RWPE2 (cell line): Measurements from ENCODE around the gene ERF.

Experiments
- ATAC-seq: fragments of 200-7000 bp; cut with Tn5 transposase; 3 replicates; pipeline ENCODE4 v1.9.1; 2021; ENCODE audit warnings: low read depth
- DNase-seq: peaks from one replicate; pipeline ENCODE4 v3.0.0-alpha.2; 2020; ENCODE audit warnings: low spot score
- H3K27ac ChIP-seq: fragments of 450-650 bp; 2 replicates; pipeline ENCODE4 v1.5.1; 2017; ENCODE audit warnings: mild to moderate bottlenecking; ENCODE audit not compliant: poor library complexity, severe bottlenecking
- H3K27me3 ChIP-seq: fragments of 250-450 bp; sonication (Bioruptor Pico); 2 replicates; pipeline ENCODE4 v1.5.1; 2021; ENCODE audit warnings: mild to moderate bottlenecking, moderate library complexity; ENCODE audit not compliant: insufficient read depth, poor library complexity, severe bottlenecking
- H3K36me3 ChIP-seq: fragments of 250-450 bp; sonication (Bioruptor Pico); 2 replicates; pipeline ENCODE4 v1.5.1; 2020; ENCODE audit warnings: low read depth, mild to moderate bottlenecking, moderate library complexity
- H3K4me1 ChIP-seq: fragments of 250-450 bp; sonication (Bioruptor Pico); 2 replicates; pipeline ENCODE4 v1.5.1; 2021; ENCODE audit warnings: mild to moderate bottlenecking, moderate library complexity; ENCODE audit not compliant: insufficient read depth, poor library complexity, severe bottlenecking
- H3K4me3 ChIP-seq: fragments of 250-450 bp; sonication (Bioruptor Pico); 2 replicates; pipeline ENCODE4 v1.5.1; 2021; ENCODE audit warnings: mild to moderate bottlenecking, moderate library complexity; ENCODE audit not compliant: severe bottlenecking
- H3K9me3 ChIP-seq: fragments of 250-450 bp; sonication (Bioruptor Pico); 2 replicates; pipeline ENCODE4 v1.5.1; 2021; ENCODE audit warnings: mild to moderate bottlenecking, moderate library complexity; ENCODE audit not compliant: severe bottlenecking
- CTCF ChIP-seq: fragments of 450-650 bp; IDR thresholded peaks from one replicate; pipeline ENCODE4 v1.5.1; 2017; ENCODE audit warnings: mild to moderate bottlenecking, moderate library complexity; ENCODE audit not compliant: poor library complexity, severe bottlenecking

Gene ERF

GRCh38 chr19:42297039-42297438, 42.1 kb upstream of the ERF start:
- TF ChIP-seq CTCF, result no peak
- ATAC-seq, result no peak
- H3K4me1 ChIP-seq, result peaks cover 6% of the 10 kb centered on the region
- H3K27me3 ChIP-seq, result no peaks in the 10 kb centered on the region
- DNase-seq, result peak; percentile 41
- no peak overlapping the region for H3K4me3 ChIP-seq
- no peak overlapping the region for H3K27ac ChIP-seq
- no peaks in the 10 kb centered on the region for H3K9me3 ChIP-seq
- H3K36me3 ChIP-seq, result peaks cover 38% of the 10 kb centered on the region

GRCh38 chr19:42295831-42296525, 41.0 kb upstream of the ERF start:
- H3K27ac ChIP-seq, result no peak overlapping the region
- peak; percentile 68; the same call in 2 of the 3 replicates for ATAC-seq

GRCh38 chr19:42295342-42295741, 40.4 kb upstream of the ERF start:
- H3K27ac ChIP-seq, result no peak overlapping the region
- H3K4me3 ChIP-seq, result no peak overlapping the region
- DNase-seq (no peak), ATAC-seq (no peak)
- no peaks in the 10 kb centered on the region for H3K4me1 ChIP-seq
- peaks cover 55% of the 10 kb centered on the region for H3K36me3 ChIP-seq
- no peaks in the 10 kb centered on the region for H3K27me3 ChIP-seq
- no peaks in the 10 kb centered on the region for H3K9me3 ChIP-seq
- TF ChIP-seq CTCF, result no peak

More at GRCh38 chr19:42295831-42296525, 41.0 kb upstream of the ERF start:
- H3K36me3 ChIP-seq, result peaks cover 49% of the 10 kb centered on the region
- no peaks in the 10 kb centered on the region for H3K9me3 ChIP-seq
- H3K27me3 ChIP-seq, result no peaks in the 10 kb centered on the region
- H3K4me3 ChIP-seq, result no peak overlapping the region
- no peak for DNase-seq
- peak; percentile 91 for TF ChIP-seq CTCF
- H3K4me1 ChIP-seq, result no peaks in the 10 kb centered on the region

- Histone ChIP-seq H3K9me3 (no peaks in the 10 kb centered on the region), H3K27me3 (no peaks in the 10 kb centered on the region), H3K4me3 (no peak overlapping the region), H3K4me1 (no peaks in the 10 kb centered on the region), H3K27ac (no peak overlapping the region), H3K36me3 (peaks cover 57% of the 10 kb centered on the region)
- ATAC-seq (no peak), DNase-seq (no peak)
- no peak for TF ChIP-seq CTCF
These were observed 39.7 kb upstream of the ERF start for GRCh38 chr19:42294471-42295137.

GRCh38 chr19:42293948-42294347, 39.0 kb upstream of the ERF start:
- Histone ChIP-seq H3K4me3 (no peak overlapping the region), H3K9me3 (no peaks in the 10 kb centered on the region), H3K36me3 (peaks cover 64% of the 10 kb centered on the region), H3K27ac (no peak overlapping the region), H3K4me1 (no peaks in the 10 kb centered on the region), H3K27me3 (no peaks in the 10 kb centered on the region)
- no peak for DNase-seq
- ATAC-seq, result no peak
- no peak for TF ChIP-seq CTCF
